Measurements from ENCODE around the gene MYO5B. TPM values are rescaled to one million over a fixed set of nuclear protein-coding genes. Genes with fewer than 3 reads are reported as not detected.

Gene MYO5B
- total RNA-seq, 1 experiment from 2014 or later: 32.1 TPM

DNA sequence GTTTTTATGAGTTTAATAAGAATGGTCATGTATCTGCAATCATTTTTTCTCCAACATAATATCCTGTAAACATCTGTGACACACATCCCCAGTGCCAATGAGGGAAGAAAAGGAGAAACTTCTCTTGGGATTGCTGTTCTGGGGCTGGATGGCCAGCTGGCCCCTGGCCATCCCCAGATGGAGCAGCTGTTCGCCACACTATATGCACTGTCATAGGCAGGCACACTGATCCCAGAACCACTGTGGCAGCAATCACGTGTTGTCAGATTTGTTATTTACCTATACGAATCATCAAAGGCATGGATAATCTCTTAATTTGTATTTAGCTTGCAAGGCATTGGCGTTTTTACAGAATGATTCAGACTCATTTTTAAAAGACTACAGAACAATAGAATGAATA lies 214.1 kb downstream of the MYO5B start:
- intact Hi-C loops (cut with micrococcal nuclease): no loop called here
- Histone ChIP-seq H3K79me2 (ENCODE audit: insufficient read depth, low read length) (no peaks in the 10 kb centered on the region), H3K4me2 (ENCODE audit: low read length) (no peak overlapping the region), H3K36me3 (ENCODE audit: control insufficient read depth in 1 of 2, insufficient read depth in 2 of 2, low read length in 2 of 2) (no peaks in the 10 kb centered on the region), H3K9me2 (ENCODE audit: insufficient read depth) (no peaks in the 10 kb centered on the region), H3K27ac (ENCODE audit: low read depth, low read length) (no peak overlapping the region), H3K4me3 (replicated peaks in 1 of 2; ENCODE audit: low read depth in 1 of 2, low read length in 2 of 2) (no peak overlapping the region), H3K9ac (ENCODE audit: low read length) (no peak overlapping the region), H4K20me1 (ENCODE audit: insufficient read depth) (no peaks in the 10 kb centered on the region), H3K27me3 (ENCODE audit: insufficient read depth, low read length) (no peaks in the 10 kb centered on the region), H3K4me1 (ENCODE audit: control insufficient read depth in 1 of 2, insufficient read depth in 2 of 2, low read length in 2 of 2) (no peaks in the 10 kb centered on the region; a peak in 1 of 4 replicates), H3K9me3 (ENCODE audit: control insufficient read depth in 1 of 2, insufficient read depth in 1 of 2, low read depth in 1 of 2, low read length in 2 of 2) (no peaks in the 10 kb centered on the region), H2AFZ (ENCODE audit: low read depth, low read length, poor library complexity, severe bottlenecking) (no peak overlapping the region)
- DNase-seq (ENCODE audit: low read depth, low spot score) (no peak), ATAC-seq (no peak)
- no TSS peak for BruUV-seq (replicated peaks)
- TF ChIP-seq CBX3 (IDR thresholded peaks at IDR 0.05; ENCODE audit: low read depth) (no peak), YY1 (IDR thresholded peaks at IDR 0.05; ENCODE audit: extremely low read depth, insufficient replicate concordance, low read depth, low read length) (no peak), EZH2 (IDR thresholded peaks at IDR 0.05) (no peak), CEBPB (IDR thresholded peaks at IDR 0.05; ENCODE audit: low read depth) (no peak), SIN3A (IDR thresholded peaks at IDR 0.05; ENCODE audit: low read depth) (no peak), EZH2phosphoT487 (IDR thresholded peaks at IDR 0.05; ENCODE audit: borderline replicate concordance) (no peak)
- TF ChIP-seq, protein P1, sequence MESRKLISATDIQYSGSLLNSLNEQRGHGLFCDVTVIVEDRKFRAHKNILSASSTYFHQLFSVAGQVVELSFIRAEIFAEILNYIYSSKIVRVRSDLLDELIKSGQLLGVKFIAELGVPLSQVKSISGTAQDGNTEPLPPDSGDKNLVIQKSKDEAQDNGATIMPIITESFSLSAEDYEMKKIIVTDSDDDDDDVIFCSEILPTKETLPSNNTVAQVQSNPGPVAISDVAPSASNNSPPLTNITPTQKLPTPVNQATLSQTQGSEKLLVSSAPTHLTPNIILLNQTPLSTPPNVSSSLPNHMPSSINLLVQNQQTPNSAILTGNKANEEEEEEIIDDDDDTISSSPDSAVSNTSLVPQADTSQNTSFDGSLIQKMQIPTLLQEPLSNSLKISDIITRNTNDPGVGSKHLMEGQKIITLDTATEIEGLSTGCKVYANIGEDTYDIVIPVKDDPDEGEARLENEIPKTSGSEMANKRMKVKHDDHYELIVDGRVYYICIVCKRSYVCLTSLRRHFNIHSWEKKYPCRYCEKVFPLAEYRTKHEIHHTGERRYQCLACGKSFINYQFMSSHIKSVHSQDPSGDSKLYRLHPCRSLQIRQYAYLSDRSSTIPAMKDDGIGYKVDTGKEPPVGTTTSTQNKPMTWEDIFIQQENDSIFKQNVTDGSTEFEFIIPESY (IDR thresholded peaks at IDR 0.05; ENCODE audit: extremely low read depth, insufficient replicate concordance, low read length): no peak
- ChIA-PET CTCF (no interaction called here), RAD21 (ENCODE audit: low non-redundant PET in 1 of 2, low total read pairs in 2 of 2, uncharacterized antibody in 2 of 2, unreplicated experiment in 2 of 2) (no interaction called here), POLR2A (no interaction called here)
